Esophagus muscularis mucosa (tissue), 3 donors: ENCODE results near the gene RARRES1.

Experiments
- CTCF ChIP-seq, 3 experiments: fragments of 200-600 bp in 2 of 3; fragments of 450-650 bp in 1 of 3; sonication (generic) in 2 of 3; IDR thresholded peaks; one replicate each; pipeline ENCODE4 v1.5.1; 2017 to 2019; ENCODE audit warnings: antibody characterized with exemption in 3 of 3, mild to moderate bottlenecking in 2 of 3, moderate library complexity in 1 of 3
- POLR2A ChIP-seq: fragments of 450-650 bp; IDR thresholded peaks from one replicate; pipeline ENCODE4 v1.6.1; 2017; ENCODE audit warnings: antibody characterized with exemption, moderate library complexity, mild to moderate bottlenecking, low read depth

GRCh38 chr3:158702815-158703481 is 29.3 kb downstream of the RARRES1 start:
- TF ChIP-seq CTCF (IDR thresholded peaks at IDR 0.05), result no peak
- no peak for TF ChIP-seq POLR2A
